Small intestine (tissue), 7 donors: ENCODE measurements around the gene SPC24. TPM values are rescaled to one million over a fixed set of nuclear protein-coding genes. Genes with fewer than 3 reads are reported as not detected.
A peak's percentile ranks its signal among the peaks of the same experiment; 100 is the strongest.
"Not testable (repeated sequence)": the region's sequence is repeated elsewhere in the genome, so short reads cannot be mapped to it uniquely, and the experiment has no call there.

ENCODE experiments used
- DNase-seq, 2 donors: peaks; one replicate each; pipeline versions ENCODE4 v3.0.0 to v3.0.0-alpha.2; 2013
- FAIRE-seq: peaks from 2 replicates; lab custom pipeline; 2012; peaks lifted over from hg19 to GRCh38; lab: Jason Lieb, UNC
- H3K27ac ChIP-seq, 3 donors: one replicate each; pipeline ENCODE4 v1.5.1; 2013; ENCODE audit warnings: low read length in 2 of 3, mild to moderate bottlenecking in 2 of 3, control low read depth in 1 of 3, inconsistent platforms in 1 of 3, low read depth in 1 of 3, moderate library complexity in 1 of 3
- H3K27me3 ChIP-seq, 3 donors: one replicate each; pipeline ENCODE4 v1.6.1; 2013; ENCODE audit warnings: low read length in 3 of 3, inconsistent platforms in 1 of 3; ENCODE audit not compliant: control insufficient read depth in 3 of 3, insufficient read depth in 3 of 3
- H3K36me3 ChIP-seq, 3 donors: one replicate each; pipeline ENCODE4 v1.6.1; 2013; ENCODE audit warnings: low read length in 3 of 3, inconsistent platforms in 1 of 3, low read depth in 1 of 3, mild to moderate bottlenecking in 1 of 3, moderate library complexity in 1 of 3; ENCODE audit not compliant: control insufficient read depth in 3 of 3, insufficient read depth in 2 of 3
- H3K4me1 ChIP-seq, 3 donors: one replicate each; pipeline ENCODE4 v1.6.1; 2013; ENCODE audit warnings: low read length in 2 of 3, inconsistent platforms in 1 of 3, low read depth in 1 of 3, mild to moderate bottlenecking in 1 of 3, moderate library complexity in 1 of 3; ENCODE audit not compliant: control insufficient read depth in 3 of 3, insufficient read depth in 2 of 3
- H3K4me3 ChIP-seq, 3 donors: one replicate each; pipeline ENCODE4 v1.5.1; 2013; ENCODE audit warnings: low read length in 3 of 3, control low read depth in 1 of 3, inconsistent platforms in 1 of 3, low read depth in 1 of 3, mild to moderate bottlenecking in 1 of 3, moderate library complexity in 1 of 3
- H3K9me3 ChIP-seq, 2 donors: one replicate each; pipeline ENCODE4 v1.6.1; 2013; ENCODE audit warnings: low read depth in 1 of 2, low read length in 1 of 2; ENCODE audit not compliant: control insufficient read depth in 2 of 2, insufficient read depth in 1 of 2
- WGBS, 3 donors: extraction: QIAGEN DNeasy Blood & Tissue Kit; methylation state at CpG; one replicate each; pipeline ENCODE4 v1.1.7; 2013; 5-methylcytosine and 5-hydroxymethylcytosine counted together
- polyA plus RNA-seq, 4 donors: library from polyadenylated mRNA; stranded (reverse) in 3 of 4; unstranded in 1 of 4; fragments of 200-250 nt in 3 of 4; fragments of 120-200 nt in 1 of 4; gene quantifications; one replicate each; pipeline versions ENCODE4 v1.2.1 to v1.2.3, GENCODE V29; 2013
- donor health status: healthy with polysubstance abuse.
- donor health status: control.
- donor health status: control.
- donor health status: Bipolar disorder and iron deficiency.
- donor health status: healthy.

Gene SPC24
- polyA plus RNA-seq, 4 donors = 0.27 to 10.9 (median 4.2) TPM

DNA sequence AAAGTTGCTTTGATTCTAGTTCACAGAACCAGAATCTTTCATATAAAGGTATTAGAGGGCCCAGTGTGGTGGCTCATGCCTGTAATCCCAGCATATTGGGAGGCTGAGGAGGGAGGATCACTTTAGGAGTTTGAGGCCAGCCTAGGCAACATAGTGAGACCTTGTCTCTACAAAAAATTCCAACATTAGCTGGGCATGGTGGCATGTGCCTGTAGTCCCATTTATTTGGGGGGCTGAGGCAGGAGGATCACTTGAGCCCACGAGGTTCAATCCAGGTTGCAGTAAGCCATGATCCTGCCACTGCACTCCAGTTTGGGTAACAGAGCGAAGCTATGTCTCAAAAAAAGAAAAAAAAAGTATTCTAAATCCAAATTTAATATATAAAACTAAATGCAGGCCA, 57.3 kb downstream of the SPC24 start:
- Histone ChIP-seq H3K4me3 (no peak overlapping the region), H3K27ac (peak overlapping the region in 1 of 3 donors; percentile 21), H3K36me3 (peaks cover 0 to 76% (median 16%) of the 10 kb centered on the region in 3 donors), H3K4me1 (peaks cover 4 to 23% (median 21%) of the 10 kb centered on the region in 3 donors), H3K9me3 (peaks cover 0 to 7% of the 10 kb centered on the region in 2 donors), H3K27me3 (no peaks in the 10 kb centered on the region)
- FAIRE-seq = no peak
- WGBS, 3 donors = 93 to 100% (median 97%) methylated on average over 2 of the region's 2 CpGs
- no peak for DNase-seq

DNA sequence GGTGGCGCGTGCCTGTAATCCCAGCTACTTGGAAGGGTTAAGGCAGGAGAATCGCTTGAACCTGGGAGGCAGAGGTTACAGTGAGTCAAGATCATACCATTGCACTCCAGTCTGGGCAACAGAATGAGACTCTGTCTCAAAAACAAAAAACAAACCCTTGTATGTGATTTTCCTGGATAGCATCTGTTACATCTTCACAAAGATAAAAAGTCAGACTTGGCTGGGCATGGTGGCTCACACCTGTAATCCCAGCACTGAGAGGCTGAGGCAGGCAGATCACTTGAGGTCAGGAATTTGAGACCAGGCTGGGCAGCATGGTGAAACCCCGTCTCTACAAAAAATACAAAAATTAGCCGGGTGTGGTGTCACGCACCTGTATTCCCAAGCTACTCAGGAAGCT, 58.2 kb downstream of the SPC24 start:
- Histone ChIP-seq H3K27ac (peak overlapping the region in 1 of 3 donors; percentile 48), H3K36me3 (peaks cover 0 to 71% (median 12%) of the 10 kb centered on the region in 3 donors), H3K4me1 (peaks cover 2 to 23% (median 19%) of the 10 kb centered on the region in 3 donors)
- not testable (repeated sequence) for FAIRE-seq, H3K4me3 ChIP-seq, H3K27me3 ChIP-seq, DNase-seq, H3K9me3 ChIP-seq
- 89 to 93% (median 91%) methylated on average over 6 of the region's 6 CpGs for WGBS, 3 donors

DNA sequence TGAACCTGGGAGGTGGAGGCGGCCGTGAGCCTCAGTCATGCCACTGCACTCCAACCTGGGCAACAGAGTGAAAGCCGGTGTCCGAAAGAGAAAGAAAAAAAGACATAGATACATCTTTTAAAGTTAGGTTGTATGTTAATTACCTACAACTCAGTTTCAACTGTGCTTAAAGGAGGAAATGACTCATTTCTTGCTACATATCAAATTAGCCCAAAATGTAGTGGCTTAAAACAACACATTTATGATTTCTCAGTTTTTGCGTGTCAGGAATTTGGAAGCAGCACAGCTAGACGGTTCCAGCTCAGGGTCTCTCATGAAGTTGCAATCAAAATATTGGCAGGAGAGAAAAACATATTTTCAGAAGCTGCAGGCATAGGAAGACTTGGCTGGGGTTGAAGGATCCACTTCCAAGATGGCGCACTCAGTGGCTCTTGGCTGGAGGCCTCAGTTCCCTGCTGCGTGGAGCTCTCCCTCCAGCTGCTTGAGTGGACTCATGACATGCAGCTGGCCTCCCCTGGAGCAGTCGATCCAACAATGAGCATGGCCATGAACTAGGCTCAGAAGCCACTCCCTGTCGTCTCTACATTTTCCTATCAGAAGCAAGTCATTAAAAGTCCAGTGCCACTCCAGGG, 59.3 kb downstream of the SPC24 start:
- DNase-seq = peak; percentile 47 to 52
- H3K4me1 ChIP-seq = peaks cover 2 to 34% (median 19%) of the 10 kb centered on the region in 3 donors
- H3K4me3 ChIP-seq = no peak overlapping the region
- H3K27me3 ChIP-seq = no peaks in the 10 kb centered on the region
- WGBS, 3 donors = 51 to 62% (median 53%) methylated on average over 10 of the region's 10 CpGs
- H3K27ac ChIP-seq = peak overlapping the region; percentile 88 to 100 (median 97)
- peaks cover 0 to 62% (median 12%) of the 10 kb centered on the region in 3 donors for H3K36me3 ChIP-seq
- FAIRE-seq = no peak
- peaks cover 0 to 7% of the 10 kb centered on the region in 2 donors for H3K9me3 ChIP-seq

Other genes with a start within 250 kb of the SPC24 start
- gene YIPF2, start 227.1 kb downstream of the SPC24 start, polyA plus RNA-seq = 10 to 100 TPM; 18.3 to 65.1 (median 40.1) TPM
- gene TIMM29, start 227.0 kb downstream of the SPC24 start, polyA plus RNA-seq = 10 to 100 TPM; 13.5 to 21.5 (median 17.8) TPM
- gene SMARCA4, start 194.8 kb downstream of the SPC24 start, polyA plus RNA-seq = 10 to 100 TPM; 54.6 to 71.6 (median 66.1) TPM
- 10 to 100 TPM in 3 of 4 donors, 1 to 10 TPM in 1; 6.0 to 40.1 (median 31.1) TPM for gene LDLR, start 66.3 kb downstream of the SPC24 start, polyA plus RNA-seq
- gene KANK2, start 41.8 kb upstream of the SPC24 start, polyA plus RNA-seq = 10 to 100 TPM; 10.7 to 83.6 (median 45.5) TPM
- gene ANGPTL8, start 83.8 kb upstream of the SPC24 start, polyA plus RNA-seq = 10 to 100 TPM in 1 of 4 donors, under 1 TPM in 1, not detected in 2; 0.16 to 13.0 TPM
- 10 to 100 TPM; 44.4 to 68.0 (median 51.0) TPM for gene DOCK6, start 106.7 kb upstream of the SPC24 start, polyA plus RNA-seq
- gene TSPAN16, start 140.4 kb upstream of the SPC24 start, polyA plus RNA-seq = not detected
- gene RAB3D, start 183.9 kb upstream of the SPC24 start, polyA plus RNA-seq = 10 to 100 TPM in 2 of 4 donors, 1 to 10 TPM in 2; 3.6 to 78.7 (median 9.3) TPM
- gene TMEM205, start 190.5 kb upstream of the SPC24 start, polyA plus RNA-seq = 100 to 1,000 TPM in 1 of 4 donors, 10 to 100 TPM in 3; 39.8 to 127 (median 86.7) TPM
- gene CCDC159, start 190.7 kb upstream of the SPC24 start, polyA plus RNA-seq = 10 to 100 TPM; 24.1 to 70.4 (median 50.3) TPM
- gene PLPPR2, start 199.7 kb upstream of the SPC24 start, polyA plus RNA-seq = 1 to 10 TPM; 3.1 to 9.7 (median 6.2) TPM
- 1 to 10 TPM; 3.0 to 4.0 (median 3.2) TPM for gene SWSAP1, start 218.9 kb upstream of the SPC24 start, polyA plus RNA-seq
- 10 to 100 TPM in 1 of 4 donors, 1 to 10 TPM in 2, under 1 TPM in 1; 0.45 to 12.0 (median 2.0) TPM for gene EPOR, start 228.5 kb upstream of the SPC24 start, polyA plus RNA-seq